Type B pancreatic cell (in vitro differentiated cells): ENCODE data around the gene BLOC1S3. TPM values are rescaled to one million over a fixed set of nuclear protein-coding genes. Genes with fewer than 3 reads are reported as not detected.

Experiments
- DNase-seq: peaks from one replicate; pipeline ENCODE4 v3.0.0; 2021; ENCODE audit warnings: mixed read lengths; ENCODE audit not compliant: unreplicated experiment; ENCODE audit errors: extremely low spot score
- H3K27ac Mint-ChIP-seq: 2 replicates; pipeline ENCODE4 v1.8.0; 2021; ENCODE audit warnings: mild to moderate bottlenecking, mixed read lengths
- H3K27me3 Mint-ChIP-seq: 2 replicates; pipeline ENCODE4 v1.8.0; 2021; ENCODE audit warnings: mixed read lengths
- H3K36me3 Mint-ChIP-seq: 2 replicates; pipeline ENCODE4 v1.8.0; 2021; ENCODE audit warnings: mixed read lengths
- H3K4me1 Mint-ChIP-seq: one replicate; pipeline ENCODE4 v1.8.0; 2021; ENCODE audit warnings: mixed read lengths; ENCODE audit not compliant: unreplicated experiment
- H3K4me3 Mint-ChIP-seq: 2 replicates; pipeline ENCODE4 v1.8.0; 2021; ENCODE audit warnings: mild to moderate bottlenecking, mixed read lengths
- H3K9me3 Mint-ChIP-seq: 2 replicates; pipeline ENCODE4 v1.8.0; 2021; ENCODE audit warnings: mixed read lengths
- total RNA-seq: library from RNA; stranded (reverse); gene quantifications from 2 replicates; pipeline ENCODE4 v1.2.1, GENCODE V29; 2021; ENCODE audit warnings: low replicate concordance
- TF ChIP-seq, protein P1 (sequence below): fragments of 200-600 bp; sonication (generic); conservative IDR thresholded peaks from 2 replicates; pipeline ENCODE4 v1.5.0; 2021; ENCODE audit warnings: antibody characterized with exemption, mild to moderate bottlenecking

BLOC1S3 gene
- total RNA-seq, 1 donor from 2014 or later, result 10.2 TPM

DNA sequence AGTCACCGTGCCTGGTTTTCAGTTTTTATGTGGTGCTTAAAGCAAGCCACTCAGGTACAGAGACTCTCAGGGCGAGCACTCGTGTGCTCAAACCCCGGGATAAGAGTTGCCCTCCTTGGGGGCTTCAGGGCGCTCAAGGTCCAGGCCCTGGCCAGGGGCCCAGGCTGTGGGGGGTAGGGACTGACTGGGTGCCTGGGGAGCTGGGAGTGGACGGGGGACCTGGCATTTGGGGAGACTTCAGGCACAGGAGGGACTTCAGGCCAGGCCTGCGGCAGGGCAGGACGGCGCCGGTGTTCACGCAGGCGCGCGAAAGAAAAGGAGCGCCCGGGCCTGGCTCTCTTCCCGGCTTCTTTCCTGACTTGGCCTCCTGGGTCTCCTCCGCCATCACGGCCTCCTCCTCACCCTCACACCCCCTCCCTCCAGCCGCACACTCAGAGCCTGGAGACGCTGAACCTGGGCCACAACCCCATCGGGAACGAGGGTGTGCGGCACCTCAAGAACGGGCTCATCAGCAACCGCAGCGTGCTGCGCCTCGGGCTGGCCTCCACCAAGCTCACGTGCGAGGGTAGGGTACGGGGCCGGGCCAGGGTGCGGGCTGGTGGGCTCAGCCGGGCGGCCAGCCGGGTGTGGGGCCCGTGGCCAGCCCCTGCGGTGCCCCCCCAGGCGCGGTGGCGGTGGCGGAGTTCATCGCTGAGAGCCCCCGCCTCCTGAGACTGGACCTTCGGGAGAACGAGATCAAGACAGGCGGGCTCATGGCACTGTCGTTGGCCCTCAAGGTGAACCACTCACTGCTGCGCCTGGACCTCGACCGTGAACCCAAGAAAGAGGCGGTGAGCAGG lies 33.9 kb upstream of the BLOC1S3 start:
- TF ChIP-seq, protein P1, sequence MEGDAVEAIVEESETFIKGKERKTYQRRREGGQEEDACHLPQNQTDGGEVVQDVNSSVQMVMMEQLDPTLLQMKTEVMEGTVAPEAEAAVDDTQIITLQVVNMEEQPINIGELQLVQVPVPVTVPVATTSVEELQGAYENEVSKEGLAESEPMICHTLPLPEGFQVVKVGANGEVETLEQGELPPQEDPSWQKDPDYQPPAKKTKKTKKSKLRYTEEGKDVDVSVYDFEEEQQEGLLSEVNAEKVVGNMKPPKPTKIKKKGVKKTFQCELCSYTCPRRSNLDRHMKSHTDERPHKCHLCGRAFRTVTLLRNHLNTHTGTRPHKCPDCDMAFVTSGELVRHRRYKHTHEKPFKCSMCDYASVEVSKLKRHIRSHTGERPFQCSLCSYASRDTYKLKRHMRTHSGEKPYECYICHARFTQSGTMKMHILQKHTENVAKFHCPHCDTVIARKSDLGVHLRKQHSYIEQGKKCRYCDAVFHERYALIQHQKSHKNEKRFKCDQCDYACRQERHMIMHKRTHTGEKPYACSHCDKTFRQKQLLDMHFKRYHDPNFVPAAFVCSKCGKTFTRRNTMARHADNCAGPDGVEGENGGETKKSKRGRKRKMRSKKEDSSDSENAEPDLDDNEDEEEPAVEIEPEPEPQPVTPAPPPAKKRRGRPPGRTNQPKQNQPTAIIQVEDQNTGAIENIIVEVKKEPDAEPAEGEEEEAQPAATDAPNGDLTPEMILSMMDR, result no peak
- Mint-ChIP-seq H3K4me3 (no peak overlapping the region), H3K9me3 (no peaks in the 10 kb centered on the region), H3K27ac (no peak overlapping the region), H3K4me1 (no peaks in the 10 kb centered on the region), H3K27me3 (no peaks in the 10 kb centered on the region), H3K36me3 (peaks cover 4% of the 10 kb centered on the region)
- no peak for DNase-seq

DNA sequence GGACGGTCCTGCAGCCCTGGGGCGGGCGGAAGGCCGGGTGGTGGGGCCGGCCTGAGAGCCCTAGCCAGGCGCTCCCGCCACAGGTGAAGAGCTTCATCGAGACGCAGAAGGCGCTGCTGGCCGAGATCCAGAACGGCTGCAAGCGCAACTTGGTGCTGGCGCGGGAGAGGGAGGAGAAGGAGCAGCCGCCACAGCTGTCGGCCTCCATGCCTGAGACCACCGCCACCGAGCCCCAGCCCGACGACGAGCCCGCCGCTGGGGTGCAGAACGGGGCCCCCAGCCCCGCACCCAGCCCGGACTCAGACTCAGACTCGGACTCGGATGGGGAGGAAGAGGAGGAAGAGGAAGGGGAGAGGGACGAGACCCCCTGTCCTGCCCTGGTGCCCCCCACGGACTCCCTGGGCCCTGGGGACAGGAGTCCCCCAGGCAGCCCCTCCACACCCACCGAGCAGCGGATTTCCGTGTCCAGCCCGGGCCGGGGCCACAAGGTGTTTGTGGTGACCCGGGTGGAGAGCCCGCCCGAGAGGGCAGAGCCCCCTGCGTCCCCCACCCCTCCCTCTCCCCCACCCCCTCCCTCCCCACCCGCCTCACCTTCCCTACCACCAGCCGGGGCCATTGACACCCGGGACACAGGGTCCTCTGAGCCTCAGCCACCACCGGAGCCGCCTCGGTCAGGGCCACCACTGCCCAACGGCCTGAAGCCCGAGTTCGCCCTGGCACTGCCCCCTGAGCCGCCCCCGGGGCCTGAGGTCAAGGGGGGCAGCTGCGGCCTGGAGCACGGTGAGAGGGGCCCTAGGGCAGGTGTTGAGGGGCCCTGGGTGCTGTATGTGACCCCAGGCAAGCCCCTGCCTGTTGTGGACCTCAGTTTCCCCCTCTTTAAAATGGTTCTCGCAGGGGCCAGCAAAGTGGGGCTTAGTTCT lies 33.1 kb upstream of the BLOC1S3 start:
- H3K4me3 Mint-ChIP-seq, result no peak overlapping the region

DNA sequence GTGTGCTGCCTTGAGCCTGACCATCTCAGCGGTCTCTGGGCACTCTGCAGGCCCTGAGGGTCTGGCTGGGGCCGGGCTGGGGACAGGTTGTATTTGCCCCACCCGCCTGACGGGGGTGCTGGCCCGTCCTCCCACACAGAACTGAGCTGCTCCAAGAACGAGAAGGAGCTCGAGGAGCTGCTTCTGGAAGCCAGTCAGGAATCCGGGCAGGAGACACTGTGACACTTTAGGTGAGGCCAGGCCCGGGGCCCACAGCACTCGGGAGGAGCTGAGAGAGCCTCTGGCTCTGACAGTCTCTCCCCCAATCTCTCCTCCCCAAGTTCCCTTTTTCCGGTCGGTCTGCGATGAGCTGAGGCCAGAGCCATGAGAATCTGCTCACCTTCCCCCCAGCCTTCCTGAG lies 32.3 kb upstream of the BLOC1S3 start:
- TF ChIP-seq, protein P1, result no peak
- Mint-ChIP-seq H3K27me3 (no peaks in the 10 kb centered on the region), H3K4me1 (no peaks in the 10 kb centered on the region), H3K36me3 (peaks cover 4% of the 10 kb centered on the region), H3K4me3 (no peak overlapping the region), H3K27ac (no peak overlapping the region), H3K9me3 (no peaks in the 10 kb centered on the region)
- DNase-seq, result no peak

More for the DNA sequence above, 33.1 kb upstream of the BLOC1S3 start:
- Mint-ChIP-seq H3K4me1 (no peaks in the 10 kb centered on the region), H3K27ac (no peak overlapping the region), H3K36me3 (peaks cover 4% of the 10 kb centered on the region), H3K9me3 (no peaks in the 10 kb centered on the region), H3K27me3 (no peaks in the 10 kb centered on the region)
- TF ChIP-seq, protein P1, result no peak
- no peak for DNase-seq

DNA sequence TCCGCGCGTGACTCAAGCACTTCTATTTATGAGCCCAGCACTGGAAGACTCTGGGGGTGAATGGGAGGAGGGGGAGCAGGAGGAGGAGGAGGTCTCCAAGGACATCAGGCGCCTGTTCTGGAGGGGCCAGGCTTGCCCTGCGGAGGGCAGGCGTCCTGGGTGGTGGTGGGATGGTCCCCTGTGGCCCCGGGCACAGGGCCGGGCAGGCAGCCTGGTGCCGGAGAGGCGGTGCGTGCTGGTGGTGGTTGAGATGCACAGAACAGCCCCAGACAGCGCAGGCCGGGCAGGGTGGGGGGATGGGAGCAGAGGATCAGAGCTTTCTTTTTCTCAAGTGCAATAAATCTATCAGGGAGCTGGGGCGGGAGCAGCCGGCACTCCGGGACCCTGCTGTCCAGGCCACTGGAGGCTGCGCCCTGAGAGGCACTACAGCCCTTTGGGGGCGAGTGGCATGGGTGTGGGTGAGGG lies 31.8 kb upstream of the BLOC1S3 start:
- TF ChIP-seq, protein P1, result no peak
- H3K36me3 Mint-ChIP-seq, result peaks cover 4% of the 10 kb centered on the region
- H3K9me3 Mint-ChIP-seq, result no peaks in the 10 kb centered on the region
- H3K4me3 Mint-ChIP-seq, result no peak overlapping the region
- H3K27me3 Mint-ChIP-seq, result peaks cover 5% of the 10 kb centered on the region
- no peak overlapping the region for H3K27ac Mint-ChIP-seq
- DNase-seq, result no peak
- no peaks in the 10 kb centered on the region for H3K4me1 Mint-ChIP-seq

DNA sequence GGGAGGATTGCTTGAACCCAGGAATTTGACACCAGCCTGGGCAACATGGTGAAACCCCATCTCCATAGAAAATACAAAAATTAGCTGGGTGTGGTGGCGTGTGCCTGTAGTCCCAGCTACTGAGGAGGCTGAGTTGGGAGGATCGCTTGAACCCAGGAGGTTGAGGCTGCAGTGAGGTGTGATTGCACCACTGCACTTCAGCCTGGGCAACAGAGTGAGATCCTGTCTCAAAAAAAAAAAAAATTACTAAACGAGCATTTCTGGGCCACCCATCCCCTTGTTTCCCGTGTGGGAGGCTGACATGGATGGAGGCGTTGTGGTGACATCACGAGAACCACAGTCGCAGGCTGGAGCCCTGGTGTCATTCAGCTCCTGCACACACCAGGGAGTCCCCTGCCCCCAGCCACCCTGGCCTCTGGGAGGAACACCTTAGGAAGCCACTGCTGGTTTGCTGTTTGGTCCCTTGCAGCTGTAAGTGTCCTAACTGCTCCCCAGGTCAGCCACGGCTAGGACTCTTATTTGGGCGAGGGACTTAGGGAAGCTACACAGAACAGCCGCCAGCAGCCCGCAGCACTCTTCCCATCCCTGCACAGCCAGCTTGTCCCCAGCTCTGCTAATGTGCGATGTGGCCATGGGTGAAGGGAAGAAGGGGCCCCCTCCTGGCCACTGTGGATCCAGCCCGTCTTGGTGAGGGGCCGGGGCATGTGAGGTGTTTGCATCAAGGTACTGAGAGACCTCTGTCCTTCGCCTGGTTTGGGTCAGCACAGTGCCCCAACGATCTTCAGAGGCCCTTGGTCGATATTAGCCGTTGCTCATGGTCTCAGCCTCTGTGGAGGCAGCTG lies 30.5 kb upstream of the BLOC1S3 start:
- no peak for DNase-seq
- TF ChIP-seq, protein P1, result peak; percentile 21
- Mint-ChIP-seq H3K27ac (no peak overlapping the region), H3K9me3 (no peaks in the 10 kb centered on the region), H3K36me3 (peaks cover under 1% of the 10 kb centered on the region), H3K27me3 (peaks cover 11% of the 10 kb centered on the region), H3K4me1 (no peaks in the 10 kb centered on the region), H3K4me3 (no peak overlapping the region)
